Measurements from ENCODE around the gene HMGXB3. TPM values are rescaled to one million over a fixed set of nuclear protein-coding genes. Genes with fewer than 3 reads are reported as not detected.
A peak's percentile ranks its signal among the peaks of the same experiment; 100 is the strongest.

HMGXB3 gene
- total RNA-seq: 10 to 100 TPM; 31.6 to 63.8 (median 37.9) TPM

DNA sequence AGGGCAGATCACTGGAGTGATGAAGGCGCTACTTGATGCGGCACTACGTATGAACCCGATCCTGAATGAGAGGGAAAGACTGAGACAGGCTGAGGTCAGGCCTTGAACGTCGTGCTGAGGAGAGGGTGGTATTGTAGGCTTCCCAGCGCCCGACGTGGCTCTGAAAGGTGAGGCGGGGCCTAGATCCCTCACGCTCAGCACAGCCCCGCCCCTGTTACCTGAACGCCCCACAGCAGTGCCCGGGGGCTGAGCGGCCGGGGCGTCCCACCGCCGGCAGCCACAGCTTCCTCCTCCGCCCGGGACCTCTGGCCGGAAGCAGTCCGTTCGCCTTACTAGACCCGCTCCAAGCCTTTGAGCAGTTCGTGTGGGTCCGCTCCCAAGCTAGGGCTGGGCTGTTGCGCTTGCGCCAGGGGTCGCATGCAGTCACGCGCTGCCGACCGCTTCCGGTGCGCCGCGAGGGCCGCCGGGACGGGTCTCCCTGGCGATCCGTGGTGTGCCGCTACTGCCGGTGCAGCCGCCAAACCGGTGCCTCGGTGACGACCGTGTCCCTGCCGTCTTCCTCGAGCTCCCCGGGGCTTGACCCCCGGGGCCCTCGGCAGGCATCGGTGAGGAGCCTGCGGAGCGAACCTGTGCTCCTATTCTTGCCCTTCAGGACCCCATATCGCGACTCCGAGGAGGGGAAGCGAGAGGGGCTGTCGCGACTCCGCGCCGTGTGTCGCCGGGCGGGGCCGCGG lies at the start of gene HMGXB3, which contains the start of gene TIGD6:
Gene HMGXB3, plus strand, starts transcription at position 484 of the 734 bp plus-strand sequence. CDS start 4,114 bp downstream, outside the sequence.
Gene TIGD6, minus strand, starts transcription at position 399 of the 734 bp plus-strand sequence. CDS start 4,306 bp downstream, outside the sequence.
- peak; percentile 94 for ATAC-seq (ENCODE audit: low FRiP score)

GRCh38 chr5:149951138-149951749 lies 49.3 kb upstream of the HMGXB3 start:
- TF ChIP-seq, protein P1, sequence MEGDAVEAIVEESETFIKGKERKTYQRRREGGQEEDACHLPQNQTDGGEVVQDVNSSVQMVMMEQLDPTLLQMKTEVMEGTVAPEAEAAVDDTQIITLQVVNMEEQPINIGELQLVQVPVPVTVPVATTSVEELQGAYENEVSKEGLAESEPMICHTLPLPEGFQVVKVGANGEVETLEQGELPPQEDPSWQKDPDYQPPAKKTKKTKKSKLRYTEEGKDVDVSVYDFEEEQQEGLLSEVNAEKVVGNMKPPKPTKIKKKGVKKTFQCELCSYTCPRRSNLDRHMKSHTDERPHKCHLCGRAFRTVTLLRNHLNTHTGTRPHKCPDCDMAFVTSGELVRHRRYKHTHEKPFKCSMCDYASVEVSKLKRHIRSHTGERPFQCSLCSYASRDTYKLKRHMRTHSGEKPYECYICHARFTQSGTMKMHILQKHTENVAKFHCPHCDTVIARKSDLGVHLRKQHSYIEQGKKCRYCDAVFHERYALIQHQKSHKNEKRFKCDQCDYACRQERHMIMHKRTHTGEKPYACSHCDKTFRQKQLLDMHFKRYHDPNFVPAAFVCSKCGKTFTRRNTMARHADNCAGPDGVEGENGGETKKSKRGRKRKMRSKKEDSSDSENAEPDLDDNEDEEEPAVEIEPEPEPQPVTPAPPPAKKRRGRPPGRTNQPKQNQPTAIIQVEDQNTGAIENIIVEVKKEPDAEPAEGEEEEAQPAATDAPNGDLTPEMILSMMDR (IDR thresholded peaks at IDR 0.05): no peak
- DNase-seq (ENCODE audit: low spot score) (no peak), ATAC-seq (ENCODE audit: low FRiP score) (no peak)

More for the DNA sequence above, at the start of gene HMGXB3, which contains the start of gene TIGD6:
- TF ChIP-seq, protein P1 (IDR thresholded peaks at IDR 0.05): no peak
- DNase-seq (ENCODE audit: low spot score): peak; percentile 56

DNA sequence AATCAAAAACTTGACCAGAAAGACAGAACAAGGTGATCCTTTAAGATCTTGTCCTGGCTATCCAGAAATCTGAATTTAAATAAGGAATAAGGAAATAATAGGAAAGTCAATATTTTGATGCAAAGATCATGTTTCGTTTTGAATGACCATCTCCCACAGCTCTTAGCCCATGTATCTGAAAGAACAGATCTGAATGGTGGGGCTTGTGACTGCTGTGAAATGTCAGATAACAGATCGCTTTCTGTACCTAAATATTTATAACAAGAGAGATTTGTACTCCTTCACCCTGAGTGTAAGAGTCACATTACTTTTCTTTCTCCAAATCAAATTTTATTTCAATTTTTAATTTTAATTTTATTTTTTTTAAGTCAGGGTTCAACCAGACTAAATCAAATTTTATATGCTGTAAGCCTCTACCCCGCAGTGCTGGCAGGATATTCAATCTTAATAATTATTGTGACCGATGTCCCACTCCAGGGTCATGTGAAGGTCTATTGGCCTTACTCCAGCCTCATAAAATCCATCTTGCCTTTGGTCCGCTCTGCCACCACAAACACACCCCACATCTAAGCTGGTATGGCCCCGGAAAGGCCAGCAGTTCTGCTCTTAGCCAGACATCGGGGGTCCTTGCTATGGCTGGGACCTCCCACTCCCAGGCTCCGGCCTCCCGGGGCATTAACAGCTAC lies 47.0 kb upstream of the HMGXB3 start:
- DNase-seq (ENCODE audit: low spot score) (no peak), ATAC-seq (ENCODE audit: low FRiP score) (no peak)
- TF ChIP-seq, protein P1 (IDR thresholded peaks at IDR 0.05): no peak

- TF ChIP-seq, protein P1 (IDR thresholded peaks at IDR 0.05): no peak
- no peak for DNase-seq (ENCODE audit: low spot score)
- ATAC-seq (ENCODE audit: low FRiP score): no peak
Observed at GRCh38 chr5:149954798-149955197, 45.7 kb upstream of the HMGXB3 start.

DNA sequence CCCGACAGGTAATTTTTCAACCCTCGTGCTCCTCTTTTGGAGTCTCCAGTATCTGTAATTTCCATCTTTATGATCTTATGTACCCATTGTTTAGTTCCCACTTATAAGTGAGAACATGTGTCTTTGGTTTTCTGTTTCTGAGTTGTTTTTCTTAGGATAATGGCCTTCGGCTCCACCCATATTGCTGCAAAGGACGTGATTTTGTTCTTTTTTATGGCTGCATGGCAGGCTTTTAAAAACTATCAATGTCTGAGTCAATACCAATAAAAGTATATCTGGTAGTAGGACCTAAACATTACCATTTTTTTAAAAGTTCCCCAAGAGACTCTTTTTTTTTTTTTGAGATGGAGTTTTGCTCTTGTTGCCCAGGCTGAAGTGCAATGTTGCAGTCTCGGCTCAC lies 43.9 kb upstream of the HMGXB3 start:
- DNase-seq (ENCODE audit: low spot score) (no peak), ATAC-seq (ENCODE audit: low FRiP score) (no peak)
- TF ChIP-seq, protein P1 (IDR thresholded peaks at IDR 0.05): no peak

DNA sequence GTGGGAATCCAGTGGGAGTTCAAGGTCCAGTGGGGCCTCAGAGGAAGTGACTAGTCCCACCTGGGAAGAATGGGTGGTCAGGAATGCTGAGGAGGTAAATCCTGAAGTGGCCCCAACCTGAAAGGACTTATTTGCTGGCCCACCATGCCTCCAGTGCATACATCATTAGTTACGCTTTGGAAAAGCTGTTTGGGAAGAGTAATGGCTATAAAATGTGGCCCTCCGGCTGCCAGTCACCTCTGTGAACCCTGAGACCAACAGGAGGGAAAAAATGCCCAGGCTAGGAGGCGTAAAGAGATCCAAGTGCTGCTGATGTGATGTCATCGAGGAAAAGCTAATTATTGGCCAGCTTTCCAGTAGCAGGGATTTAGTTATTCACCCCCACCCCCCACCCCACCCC lies 42.7 kb upstream of the HMGXB3 start:
- TF ChIP-seq, protein P1 (IDR thresholded peaks at IDR 0.05): no peak

More for the DNA sequence above, 42.7 kb upstream of the HMGXB3 start:
- no peak for ATAC-seq (ENCODE audit: low FRiP score)
- DNase-seq (ENCODE audit: low spot score): no peak

Measured in omental fat pad (tissue), 4 donors.